D721Med (cell line): ENCODE results near the gene POLK.
"Not testable (repeated sequence)": the region's sequence is repeated elsewhere in the genome, so short reads cannot be mapped to it uniquely, and the experiment has no call there.

Source experiments
- DNase-seq: peaks from one replicate; pipeline ENCODE4 v3.0.0; 2011; ENCODE audit warnings: low spot score; ENCODE audit not compliant: insufficient read length
- FAIRE-seq: peaks from 2 replicates; lab custom pipeline; 2011; peaks lifted over from hg19 to GRCh38; lab: Jason Lieb, UNC
- CTCF ChIP-seq: IDR thresholded peaks from 2 replicates; pipeline ENCODE4 v1.5.1; 2012; ENCODE audit warnings: mild to moderate bottlenecking, control low read depth; ENCODE audit not compliant: insufficient read depth; ENCODE audit errors: missing control alignments

Gene POLK

DNA sequence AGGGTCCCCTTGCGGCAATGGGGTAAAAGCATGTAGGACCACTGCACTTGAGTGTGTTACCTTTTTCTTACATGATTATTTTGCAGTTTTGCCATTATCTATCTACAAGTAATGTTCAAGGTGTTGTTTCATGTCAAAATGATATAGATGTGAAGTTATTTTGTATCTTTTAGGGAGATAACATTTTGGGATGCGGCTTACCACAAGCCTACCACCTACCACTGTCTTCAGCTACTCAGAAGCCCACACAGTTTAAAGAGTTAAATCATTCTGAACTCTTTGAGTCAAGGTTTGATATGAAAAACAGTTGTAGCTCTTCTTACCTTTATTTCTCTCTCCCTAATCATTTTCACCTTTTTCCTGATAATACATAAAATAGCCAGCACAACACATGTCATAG is 20.1 kb upstream of the POLK start:
- FAIRE-seq (no peak), DNase-seq (no peak)
- TF ChIP-seq CTCF, result no peak

GRCh38 chr5:75496026-75496425 is 15.7 kb upstream of the POLK start:
- DNase-seq (no peak), FAIRE-seq (no peak)
- TF ChIP-seq CTCF, result no peak

GRCh38 chr5:75498208-75498777 is 13.4 kb upstream of the POLK start:
- DNase-seq (no peak), FAIRE-seq (no peak)
- no peak for TF ChIP-seq CTCF

DNA sequence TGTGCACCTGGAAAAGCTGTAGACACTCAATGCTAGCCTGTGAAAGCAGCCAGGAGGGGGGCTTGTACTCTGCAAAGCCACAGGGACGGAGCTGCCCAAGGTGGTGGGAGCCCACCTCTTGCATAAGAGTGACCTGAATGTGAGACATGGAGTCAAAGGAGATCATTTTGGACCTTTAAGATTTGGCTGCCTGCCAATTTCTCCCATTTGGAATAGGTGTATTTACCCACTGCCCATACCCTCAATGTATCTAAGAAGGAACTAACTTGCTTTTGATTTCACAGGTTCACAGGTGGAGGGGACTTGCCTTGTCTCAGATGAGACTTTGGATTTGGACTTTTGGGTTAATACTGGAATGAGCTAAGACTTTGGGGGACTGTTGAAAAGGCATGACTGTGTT is 12.8 kb upstream of the POLK start:
- not testable (repeated sequence) for DNase-seq, FAIRE-seq

- DNase-seq, FAIRE-seq: not testable (repeated sequence)
Observed at GRCh38 chr5:75505112-75505511, 6.6 kb upstream of the POLK start.

- FAIRE-seq, result no peak
- TF ChIP-seq CTCF, result no peak
Observed at GRCh38 chr5:75507841-75508240, 3.9 kb upstream of the POLK start.

DNA sequence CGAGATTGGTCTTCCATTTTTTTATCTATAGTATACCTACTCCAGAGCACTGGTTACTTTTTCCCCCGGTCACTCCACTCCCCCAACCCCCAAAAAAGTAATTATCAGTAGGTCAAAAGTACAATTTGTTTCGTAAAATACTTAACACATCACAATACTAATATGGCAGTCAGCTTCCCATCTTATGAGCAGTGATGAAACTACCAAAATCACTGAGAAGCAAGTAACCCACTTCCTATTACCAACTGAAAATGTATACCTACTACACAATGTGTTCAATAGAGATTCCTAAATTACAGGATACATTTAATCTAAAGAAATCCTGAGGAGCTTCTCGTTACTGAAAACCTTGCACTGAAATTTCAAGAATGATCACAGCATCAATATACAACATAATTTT is 2.1 kb upstream of the POLK start:
- DNase-seq (no peak), FAIRE-seq (no peak)
- no peak for TF ChIP-seq CTCF

More at GRCh38 chr5:75507841-75508240, 3.9 kb upstream of the POLK start:
- no peak for DNase-seq

DNA sequence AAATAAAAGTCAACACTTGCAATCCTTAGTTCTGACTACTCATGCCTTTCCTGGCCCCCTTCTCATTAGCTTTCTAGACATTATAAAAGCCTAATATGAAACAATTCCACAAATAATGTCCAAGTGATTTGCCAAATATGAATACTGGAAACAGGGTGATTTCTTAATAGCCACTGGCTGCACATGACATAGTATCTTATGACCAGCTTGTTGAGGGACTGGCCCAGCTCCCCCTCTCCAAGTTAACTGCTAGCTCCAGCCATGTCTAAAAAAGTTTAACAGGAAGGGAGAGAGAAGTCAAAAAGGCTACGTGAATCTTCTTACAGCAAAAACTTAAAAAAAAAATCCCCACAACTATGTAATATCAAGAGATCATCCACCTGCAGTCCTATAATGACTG is 1.7 kb upstream of the POLK start:
- TF ChIP-seq CTCF, result no peak
- DNase-seq (no peak), FAIRE-seq (no peak)
